Loucy (cell line): ENCODE measurements around the gene NAB1.

Source experiments
- CTCF ChIP-seq: fragments of 200-600 bp; sonication (generic); conservative IDR thresholded peaks from 2 replicates; pipeline ENCODE4 v1.5.1; 2014; ENCODE audit warnings: mild to moderate bottlenecking, antibody characterized with exemption, low read length
- EZH2phosphoT487 ChIP-seq: fragments of 200-600 bp; IDR thresholded peaks from 2 replicates; pipeline ENCODE4 v1.6.1; 2018; ENCODE audit warnings: antibody characterized with exemption, mild to moderate bottlenecking, moderate library complexity, borderline replicate concordance

- no peak for TF ChIP-seq CTCF
- TF ChIP-seq EZH2phosphoT487, result no peak
Observed at GRCh38 chr2:190717306-190717705, 68.4 kb downstream of the NAB1 start.
